ENCODE measurements around the gene TEAD2.

Gene TEAD2

GRCh38 chr19:49363268-49364082, 1.3 kb upstream of the TEAD2 start, which contains the start of gene DKKL1:
Gene DKKL1 (plus strand): TSS chr19:49363877. CDS start chr19:49363999, 122 bp downstream.
- Histone ChIP-seq H3K4me1 (ENCODE audit: insufficient read depth, low read length, poor library complexity, severe bottlenecking) (no peaks in the 10 kb centered on the region), H3K4me2 (ENCODE audit: low read depth, low read length, poor library complexity, severe bottlenecking) (no peak within 1 kb of the TSS), H3K9ac (ENCODE audit: low read depth, low read length, poor library complexity, severe bottlenecking) (no peak within 1 kb of the TSS), H3K27me3 (ENCODE audit: insufficient read depth, low read length, poor library complexity, severe bottlenecking) (no peaks in the 10 kb centered on the region), H3K9me2 (replicated peaks; ENCODE audit: low read depth, low read length) (no peaks in the 10 kb centered on the region), H4K20me1 (ENCODE audit: insufficient read depth, low read length, poor library complexity, severe bottlenecking) (no peaks in the 10 kb centered on the region), H2AFZ (ENCODE audit: low read length) (no peak within 1 kb of the TSS), H3K79me2 (ENCODE audit: insufficient read depth, low read length) (no peaks in the 10 kb centered on the region), H3K36me3 (ENCODE audit: insufficient read depth, low read length) (no peaks in the 10 kb centered on the region), H3K4me3 (ENCODE audit: low read length, poor library complexity, severe bottlenecking) (no peak within 1 kb of the TSS), H3F3A (ENCODE audit: low read depth) (no peaks in the 10 kb centered on the region), H3K9me3 (ENCODE audit: insufficient read depth, low read depth, low read length) (no peaks in the 10 kb centered on the region)
- no peak for TF ChIP-seq CTCF (conservative IDR thresholded peaks at IDR 0.05; ENCODE audit: low read length)
- TF ChIP-seq EZH2phosphoT487 (IDR thresholded peaks at IDR 0.05; ENCODE audit: borderline replicate concordance), result no peak

DNA sequence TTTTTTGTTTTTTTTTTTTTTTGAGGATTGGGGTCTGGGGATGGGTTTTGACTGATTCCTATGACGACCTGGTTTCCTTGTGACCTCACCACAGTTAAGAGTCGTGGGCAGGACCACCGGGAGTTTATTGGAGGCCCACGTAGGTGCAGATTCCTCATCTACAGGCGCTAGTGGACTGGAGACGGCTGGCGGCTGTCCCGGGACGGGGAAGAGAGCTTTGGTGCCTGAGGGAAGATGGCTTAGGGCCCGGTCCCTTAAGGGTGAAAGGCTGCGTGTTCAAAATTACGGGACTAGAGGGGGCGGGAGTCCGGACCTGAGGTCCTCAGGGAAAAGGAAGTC, 682 bp upstream of the TEAD2 start:
- H3K79me2 ChIP-seq (ENCODE audit: insufficient read depth, low read length), result no peaks in the 10 kb centered on the region
- H3K4me3 ChIP-seq (ENCODE audit: low read length, poor library complexity, severe bottlenecking), result no peak overlapping the region
- no peaks in the 10 kb centered on the region for H4K20me1 ChIP-seq (ENCODE audit: insufficient read depth, low read length, poor library complexity, severe bottlenecking)
- no peaks in the 10 kb centered on the region for H3K9me3 ChIP-seq (ENCODE audit: insufficient read depth, low read depth, low read length)
- no peaks in the 10 kb centered on the region for H3F3A ChIP-seq (ENCODE audit: low read depth)
- H2AFZ ChIP-seq (ENCODE audit: low read length), result no peak overlapping the region
- TF ChIP-seq EZH2phosphoT487 (IDR thresholded peaks at IDR 0.05; ENCODE audit: borderline replicate concordance) (no peak), CTCF (conservative IDR thresholded peaks at IDR 0.05; ENCODE audit: low read length) (no peak)
- H3K4me1 ChIP-seq (ENCODE audit: insufficient read depth, low read length, poor library complexity, severe bottlenecking), result no peaks in the 10 kb centered on the region
- H3K9me2 ChIP-seq (replicated peaks; ENCODE audit: low read depth, low read length), result no peaks in the 10 kb centered on the region
- no peaks in the 10 kb centered on the region for H3K27me3 ChIP-seq (ENCODE audit: insufficient read depth, low read length, poor library complexity, severe bottlenecking)
- no peak overlapping the region for H3K9ac ChIP-seq (ENCODE audit: low read depth, low read length, poor library complexity, severe bottlenecking)
- no peak overlapping the region for H3K4me2 ChIP-seq (ENCODE audit: low read depth, low read length, poor library complexity, severe bottlenecking)
- H3K36me3 ChIP-seq (ENCODE audit: insufficient read depth, low read length), result no peaks in the 10 kb centered on the region

GRCh38 chr19:49361438-49362047, 673 bp downstream of the TEAD2 start:
- no peaks in the 10 kb centered on the region for H3K36me3 ChIP-seq (ENCODE audit: insufficient read depth, low read length)
- H3K4me2 ChIP-seq (ENCODE audit: low read depth, low read length, poor library complexity, severe bottlenecking), result no peak overlapping the region
- H3K4me1 ChIP-seq (ENCODE audit: insufficient read depth, low read length, poor library complexity, severe bottlenecking), result no peaks in the 10 kb centered on the region
- H3K79me2 ChIP-seq (ENCODE audit: insufficient read depth, low read length), result no peaks in the 10 kb centered on the region
- H3F3A ChIP-seq (ENCODE audit: low read depth), result no peaks in the 10 kb centered on the region
- TF ChIP-seq CTCF (conservative IDR thresholded peaks at IDR 0.05; ENCODE audit: low read length) (no peak), EZH2phosphoT487 (IDR thresholded peaks at IDR 0.05; ENCODE audit: borderline replicate concordance) (no peak)
- no peaks in the 10 kb centered on the region for H4K20me1 ChIP-seq (ENCODE audit: insufficient read depth, low read length, poor library complexity, severe bottlenecking)
- no peaks in the 10 kb centered on the region for H3K27me3 ChIP-seq (ENCODE audit: insufficient read depth, low read length, poor library complexity, severe bottlenecking)
- H3K9ac ChIP-seq (ENCODE audit: low read depth, low read length, poor library complexity, severe bottlenecking), result no peak overlapping the region
- H3K9me2 ChIP-seq (replicated peaks; ENCODE audit: low read depth, low read length), result no peaks in the 10 kb centered on the region
- H2AFZ ChIP-seq (ENCODE audit: low read length), result no peak overlapping the region
- H3K4me3 ChIP-seq (ENCODE audit: low read length, poor library complexity, severe bottlenecking), result no peak overlapping the region
- no peaks in the 10 kb centered on the region for H3K9me3 ChIP-seq (ENCODE audit: insufficient read depth, low read depth, low read length)
